ENCODE results near the gene HIP1. TPM values are rescaled to one million over a fixed set of nuclear protein-coding genes. Genes with fewer than 3 reads are reported as not detected.
"Not testable (repeated sequence)": the region's sequence is repeated elsewhere in the genome, so short reads cannot be mapped to it uniquely, and the experiment has no call there.

Gene HIP1
- polyA plus RNA-seq, 1 of the 3 experiments (the other 2 are of a cell fraction): 11.3 TPM

DNA sequence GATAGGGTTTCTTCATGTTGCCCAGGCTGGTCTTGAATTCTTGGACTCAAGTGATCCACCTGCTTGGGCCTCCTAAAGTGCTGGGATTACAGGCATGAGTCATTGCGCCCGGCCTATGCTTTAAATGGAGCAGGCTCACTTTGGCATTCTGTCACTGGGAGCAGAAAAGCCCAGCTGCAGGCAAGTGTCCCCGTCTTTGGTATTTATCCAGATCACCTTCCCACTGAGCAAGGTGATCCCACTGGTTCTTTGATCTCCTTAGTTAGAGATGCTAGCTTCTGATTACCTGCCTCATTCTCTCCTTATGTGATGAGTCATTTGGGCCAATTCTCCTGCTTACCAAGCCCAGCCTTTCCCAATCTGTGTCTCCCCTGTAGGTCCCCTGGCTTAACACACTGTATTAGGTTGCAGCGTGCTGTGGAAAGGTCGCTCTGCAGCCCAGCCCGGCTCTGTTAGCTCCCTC is 207.4 kb downstream of the HIP1 start:
- H3K4me2 ChIP-seq: no peak overlapping the region
- peaks cover 15% of the 10 kb centered on the region for H3K79me2 ChIP-seq (ENCODE audit: insufficient read depth)
- no peak overlapping the region for H3K9ac ChIP-seq
- peaks cover 2 to 3% of the 10 kb centered on the region in 2 experiments; a peak in 2 of 4 replicates for H3K4me1 ChIP-seq (ENCODE audit: control insufficient read depth in 1 of 2, insufficient read depth in 2 of 2, low read depth in 1 of 2, low read length in 1 of 2)
- H3K4me3 ChIP-seq (ENCODE audit: low read depth in 2 of 2, low read length in 1 of 2): no peak overlapping the region
- no peaks in the 10 kb centered on the region for H3K9me3 ChIP-seq
- H4K20me1 ChIP-seq (ENCODE audit: insufficient read depth): peaks cover 7% of the 10 kb centered on the region
- TF ChIP-seq SIN3A (IDR thresholded peaks at IDR 0.05; ENCODE audit: borderline replicate concordance, low read depth, low read length) (no peak), ELF1 (IDR thresholded peaks at IDR 0.05) (no peak), FOSL2 (IDR thresholded peaks at IDR 0.05; ENCODE audit: borderline replicate concordance, low read depth) (peak; percentile 26; the same call in 1 of the 2 replicates)
- no peaks in the 10 kb centered on the region for H3K9me2 ChIP-seq
- no peaks in the 10 kb centered on the region for H3K36me3 ChIP-seq (replicated peaks in 1 of 2; ENCODE audit: control insufficient read depth in 1 of 2, insufficient read depth in 2 of 2, low read length in 1 of 2)
- ChIA-PET CTCF (interaction anchor here (0.7 to 0.9 kb wide), 2 partner anchors 67 to 101 kb away, joined by 3 to 4 read pairs; no protein-coding TSS in a partner anchor), POLR2A (no interaction called here)
- H2AFZ ChIP-seq (ENCODE audit: low read depth): no peak overlapping the region
- no peak for DNase-seq
- 83% methylated on average over 6 of the region's 6 CpGs for WGBS (ENCODE audit: low lambda C conversion rate)
- peaks cover 13% of the 10 kb centered on the region for H3F3A ChIP-seq (replicated peaks; ENCODE audit: insufficient read depth)
- H3K27ac ChIP-seq (ENCODE audit: low read depth in 2 of 2, low read length in 1 of 2): no peak overlapping the region
- H3K27me3 ChIP-seq (ENCODE audit: insufficient read depth): no peaks in the 10 kb centered on the region

DNA sequence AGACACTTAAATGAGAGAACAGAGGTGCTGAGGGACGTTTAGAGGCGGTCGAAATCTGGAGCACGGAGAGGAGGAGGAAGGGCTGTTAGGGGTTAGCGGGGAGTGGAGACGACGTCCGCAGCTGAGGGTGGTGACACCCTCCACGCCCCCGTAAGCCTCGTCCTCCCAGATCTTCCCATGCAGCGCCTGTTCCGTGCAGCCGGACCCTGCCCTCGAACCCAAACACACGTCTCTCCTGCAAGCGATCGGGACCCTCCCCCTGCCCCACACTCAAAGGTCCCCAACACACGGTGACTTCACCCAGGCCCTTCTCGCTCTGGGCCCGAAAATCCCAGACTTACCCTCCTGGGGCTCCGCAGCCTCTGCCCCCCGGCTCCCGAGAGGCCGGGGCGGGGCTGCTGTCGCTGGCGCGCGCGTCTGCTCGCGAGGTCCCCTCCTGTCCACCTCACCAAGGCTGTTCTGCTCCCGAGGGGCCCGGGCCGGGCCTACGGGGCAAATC is 211.5 kb downstream of the HIP1 start:
- 2% methylated on average over 29 of the region's 37 CpGs for whole genome bisulfite sequencing (ENCODE audit: low lambda C conversion rate)
- Histone ChIP-seq H3K4me3 (ENCODE audit: low read depth in 2 of 2, low read length in 1 of 2) (peak overlapping the region; percentile 69 to 100), H2AFZ (ENCODE audit: low read depth) (peak overlapping the region; percentile 63; the same call in 1 of the 2 replicates), H3K4me2 (peak overlapping the region; percentile 97), H3K9ac (peak overlapping the region; percentile 94), H3K79me2 (ENCODE audit: insufficient read depth) (peaks cover 56% of the 10 kb centered on the region), H3K36me3 (replicated peaks in 1 of 2; ENCODE audit: control insufficient read depth in 1 of 2, insufficient read depth in 2 of 2, low read length in 1 of 2) (peaks cover 20 to 36% of the 10 kb centered on the region in 2 experiments), H4K20me1 (ENCODE audit: insufficient read depth) (peaks cover 14% of the 10 kb centered on the region), H3K27ac (ENCODE audit: low read depth in 2 of 2, low read length in 1 of 2) (peak overlapping the region; percentile 66 to 80; a peak in 3 of 4 replicates)
- H3K9me3 ChIP-seq; H3K9me2 ChIP-seq; H3K4me1 ChIP-seq (ENCODE audit: control insufficient read depth in 1 of 2, insufficient read depth in 2 of 2, low read depth in 1 of 2, low read length in 1 of 2); POLR2A ChIA-PET; H3K27me3 ChIP-seq (ENCODE audit: insufficient read depth); H3F3A ChIP-seq (replicated peaks; ENCODE audit: insufficient read depth); CTCF ChIA-PET: not testable (repeated sequence)
- peak; percentile 45 for DNase-seq

DNA sequence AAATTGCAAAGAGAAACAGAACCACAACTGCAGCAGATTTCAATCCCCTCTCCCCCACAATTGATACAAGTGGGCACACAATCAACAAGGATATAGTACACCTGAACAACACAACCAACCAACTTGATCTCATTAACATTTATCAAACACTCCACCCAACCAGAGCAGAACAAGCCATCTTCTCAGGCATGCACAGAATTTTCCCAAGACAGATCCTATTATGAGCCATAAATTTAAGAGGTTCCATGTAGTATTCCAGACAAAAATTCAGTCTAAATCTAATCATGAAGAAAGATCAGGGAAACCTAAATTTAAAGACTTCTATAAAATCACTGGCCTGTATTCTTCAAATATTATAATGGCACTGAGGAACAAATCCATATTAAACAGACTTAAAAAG is 217.0 kb downstream of the HIP1 start:
- DNase-seq; POLR2A ChIA-PET; H3F3A ChIP-seq (replicated peaks; ENCODE audit: insufficient read depth); H2AFZ ChIP-seq (ENCODE audit: low read depth); H3K4me2 ChIP-seq; H3K4me3 ChIP-seq (ENCODE audit: low read depth in 2 of 2, low read length in 1 of 2); H3K27ac ChIP-seq (ENCODE audit: low read depth in 2 of 2, low read length in 1 of 2); CTCF ChIA-PET; H3K4me1 ChIP-seq (ENCODE audit: control insufficient read depth in 1 of 2, insufficient read depth in 2 of 2, low read depth in 1 of 2, low read length in 1 of 2); H3K9ac ChIP-seq; H3K27me3 ChIP-seq (ENCODE audit: insufficient read depth); H3K9me2 ChIP-seq: not testable (repeated sequence)
- H3K36me3 ChIP-seq (replicated peaks in 1 of 2; ENCODE audit: control insufficient read depth in 1 of 2, insufficient read depth in 2 of 2, low read length in 1 of 2): peaks cover 40 to 79% of the 10 kb centered on the region in 2 experiments
- H3K79me2 ChIP-seq (ENCODE audit: insufficient read depth): peaks cover 94% of the 10 kb centered on the region
- peaks cover 16% of the 10 kb centered on the region for H4K20me1 ChIP-seq (ENCODE audit: insufficient read depth)
- peaks cover 12% of the 10 kb centered on the region for H3K9me3 ChIP-seq

DNA sequence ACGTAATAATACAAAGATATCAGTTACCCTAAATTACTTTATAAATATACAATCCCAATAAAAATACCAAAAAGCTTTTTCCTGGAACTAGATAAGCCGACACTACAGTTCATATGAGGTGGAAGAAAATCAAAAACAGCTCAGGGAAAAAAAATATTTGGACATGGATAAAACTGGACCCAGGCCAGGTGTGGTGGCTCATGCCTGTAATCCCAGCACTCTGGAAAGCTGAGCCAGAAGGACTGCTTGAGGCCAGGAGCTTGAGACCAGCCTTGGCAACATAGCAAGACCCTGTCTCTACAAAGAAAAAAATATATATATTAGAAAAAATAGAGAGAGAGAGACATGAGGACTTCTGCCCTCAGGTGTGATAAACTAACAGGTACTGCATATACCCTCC is 219.9 kb downstream of the HIP1 start:
- 99% methylated on average over 2 of the region's 2 CpGs for WGBS (ENCODE audit: low lambda C conversion rate)
- H4K20me1 ChIP-seq (ENCODE audit: insufficient read depth); H2AFZ ChIP-seq (ENCODE audit: low read depth); DNase-seq; H3K4me2 ChIP-seq; H3K9ac ChIP-seq; H3K4me3 ChIP-seq (ENCODE audit: low read depth in 2 of 2, low read length in 1 of 2); POLR2A ChIA-PET; H3K27ac ChIP-seq (ENCODE audit: low read depth in 2 of 2, low read length in 1 of 2); H3K27me3 ChIP-seq (ENCODE audit: insufficient read depth); H3F3A ChIP-seq (replicated peaks; ENCODE audit: insufficient read depth); H3K4me1 ChIP-seq (ENCODE audit: control insufficient read depth in 1 of 2, insufficient read depth in 2 of 2, low read depth in 1 of 2, low read length in 1 of 2); H3K9me2 ChIP-seq: not testable (repeated sequence)
- peaks cover 40 to 66% of the 10 kb centered on the region in 2 experiments for H3K36me3 ChIP-seq (replicated peaks in 1 of 2; ENCODE audit: control insufficient read depth in 1 of 2, insufficient read depth in 2 of 2, low read length in 1 of 2)
- H3K79me2 ChIP-seq (ENCODE audit: insufficient read depth): peaks cover 65% of the 10 kb centered on the region
- peaks cover 12% of the 10 kb centered on the region for H3K9me3 ChIP-seq
- CTCF ChIA-PET: interaction anchor here (0.7 kb wide), 1 partner anchor 121 kb away, joined by 3 read pairs; no protein-coding TSS in a partner anchor

DNA sequence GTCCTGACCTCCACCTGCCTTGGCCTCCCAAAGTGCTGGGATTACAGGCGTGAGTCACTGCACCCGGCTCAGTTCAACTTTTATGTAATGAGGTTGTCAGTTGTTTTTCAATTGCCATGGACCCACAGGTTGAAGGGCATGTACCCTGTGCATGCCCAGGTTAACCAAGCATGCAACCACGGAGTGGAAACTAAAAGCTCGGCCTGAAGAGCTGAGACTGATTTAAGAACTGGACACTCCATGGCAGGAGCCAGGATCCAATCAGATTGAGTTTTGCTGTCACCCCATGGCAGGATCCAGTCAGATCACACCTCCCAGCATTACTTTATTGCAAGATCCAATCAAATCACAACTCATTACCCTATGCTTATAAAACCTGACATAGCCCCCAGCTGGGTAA is 229.7 kb downstream of the HIP1 start:
- H3K27ac ChIP-seq (ENCODE audit: low read depth in 2 of 2, low read length in 1 of 2); H3K36me3 ChIP-seq (replicated peaks in 1 of 2; ENCODE audit: control insufficient read depth in 1 of 2, insufficient read depth in 2 of 2, low read length in 1 of 2); H3K9me2 ChIP-seq; H2AFZ ChIP-seq (ENCODE audit: low read depth); CTCF ChIA-PET; H3K4me3 ChIP-seq (ENCODE audit: low read depth in 2 of 2, low read length in 1 of 2); DNase-seq; H3K4me2 ChIP-seq; H3K9ac ChIP-seq; H3K27me3 ChIP-seq (ENCODE audit: insufficient read depth); H3K4me1 ChIP-seq (ENCODE audit: control insufficient read depth in 1 of 2, insufficient read depth in 2 of 2, low read depth in 1 of 2, low read length in 1 of 2); H4K20me1 ChIP-seq (ENCODE audit: insufficient read depth); POLR2A ChIA-PET; H3F3A ChIP-seq (replicated peaks; ENCODE audit: insufficient read depth); H3K9me3 ChIP-seq; H3K79me2 ChIP-seq (ENCODE audit: insufficient read depth): not testable (repeated sequence)
- no CpG with 5 or more reads among the region's 4 CpGs for WGBS (ENCODE audit: low lambda C conversion rate)

DNA sequence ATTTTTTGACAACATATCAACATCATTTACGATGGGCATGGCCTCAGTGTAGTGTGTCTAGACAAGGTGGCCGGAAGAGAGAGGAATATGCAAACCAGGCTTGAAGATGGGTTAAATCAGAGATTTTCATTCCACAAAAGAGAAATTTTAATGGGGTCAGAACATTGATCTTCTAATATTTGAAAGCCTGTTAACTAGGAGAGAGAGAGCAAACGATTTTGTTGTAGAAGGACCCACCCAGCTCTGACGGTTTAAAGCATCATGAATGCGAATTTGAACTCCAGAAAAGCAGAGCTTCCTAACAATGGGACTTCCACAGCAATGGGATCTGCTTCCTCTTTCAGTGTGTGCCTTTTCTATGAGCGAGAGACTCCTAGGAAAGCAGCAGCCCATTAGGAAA is 246.7 kb downstream of the HIP1 start, which contains the start of gene SPDYE5:
Gene SPDYE5 (plus strand): TSS at position 301 of the 400 bp plus-strand sequence. CDS start 1,728 bp downstream, outside the sequence.
- H3K36me3 ChIP-seq (replicated peaks in 1 of 2; ENCODE audit: control insufficient read depth in 1 of 2, insufficient read depth in 2 of 2, low read length in 1 of 2); H3K4me3 ChIP-seq (ENCODE audit: low read depth in 2 of 2, low read length in 1 of 2); DNase-seq; H3K4me1 ChIP-seq (ENCODE audit: control insufficient read depth in 1 of 2, insufficient read depth in 2 of 2, low read depth in 1 of 2, low read length in 1 of 2); CTCF ChIA-PET; H4K20me1 ChIP-seq (ENCODE audit: insufficient read depth); H3F3A ChIP-seq (replicated peaks; ENCODE audit: insufficient read depth); H2AFZ ChIP-seq (ENCODE audit: low read depth); H3K4me2 ChIP-seq; H3K27ac ChIP-seq (ENCODE audit: low read depth in 2 of 2, low read length in 1 of 2); H3K9me2 ChIP-seq; H3K79me2 ChIP-seq (ENCODE audit: insufficient read depth); H3K9me3 ChIP-seq; H3K27me3 ChIP-seq (ENCODE audit: insufficient read depth); H3K9ac ChIP-seq; POLR2A ChIA-PET: not testable (repeated sequence)
- WGBS (ENCODE audit: low lambda C conversion rate): 96% methylated on average over 6 of the region's 6 CpGs
